GM20431 (cell line): ENCODE data around the gene CRIM1.

Experiments
- in situ Hi-C: fragments of 300-500 bp; cut with MseI, MboI; formaldehyde crosslinking; loops from one replicate; pipeline ENCODE4 v1.15.0; 2020; ENCODE audit warnings: low sequenced_read_pairs; ENCODE audit not compliant: unreplicated experiment

The CRIM1 gene

GRCh38 chr2:36348721-36349120 is 6.9 kb upstream of the CRIM1 start:
- in situ Hi-C loops, result no loop called here

DNA sequence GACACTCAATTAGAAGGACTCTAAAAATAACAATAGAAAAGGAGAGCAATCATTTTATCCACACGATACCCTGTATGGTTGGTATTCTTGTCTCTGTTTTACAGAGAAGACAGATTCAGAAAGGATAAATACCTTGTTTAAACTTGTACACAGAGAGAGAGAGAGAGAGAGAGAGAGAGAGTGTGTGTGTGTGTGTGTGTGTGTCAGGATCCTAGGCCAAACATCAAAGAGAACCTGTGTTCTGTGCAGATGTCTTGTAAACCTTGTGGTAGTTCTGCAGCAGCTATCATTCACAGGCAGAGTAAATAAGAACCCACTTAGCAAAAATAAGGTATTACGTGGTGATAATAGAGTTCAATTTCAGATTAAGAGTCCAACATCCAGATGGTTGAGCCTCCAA is 4.3 kb upstream of the CRIM1 start:
- in situ Hi-C loops, result loop anchor here (25.0 kb wide), 1 partner anchor 311 kb away; no protein-coding TSS in a partner anchor

- in situ Hi-C loops, result loop anchor here (25.0 kb wide), 1 partner anchor 310 kb away; no protein-coding TSS in a partner anchor
These were observed 3.7 kb upstream of the CRIM1 start for GRCh38 chr2:36351736-36352349.

DNA sequence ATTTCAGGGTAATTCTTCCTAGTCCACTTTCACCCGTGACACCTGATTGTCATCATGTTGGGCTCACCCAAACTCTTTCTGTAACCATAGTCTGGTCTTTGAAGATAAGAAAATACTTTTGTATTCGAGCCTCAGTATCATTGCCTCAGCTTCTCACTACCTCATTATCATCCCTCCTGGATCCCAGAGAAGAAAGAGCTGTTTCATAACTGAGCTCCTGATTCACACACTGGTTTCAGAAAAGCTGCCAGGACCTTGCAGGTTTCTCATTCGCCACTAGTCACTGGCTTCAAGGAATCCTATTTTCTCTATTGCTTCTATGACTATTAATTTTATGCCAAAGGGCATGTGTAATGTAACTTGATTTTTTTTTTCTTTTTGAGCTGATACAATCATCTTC is 2.9 kb upstream of the CRIM1 start:
- in situ Hi-C loops, result loop anchor here (25.0 kb wide), 1 partner anchor 310 kb away; no protein-coding TSS in a partner anchor

DNA sequence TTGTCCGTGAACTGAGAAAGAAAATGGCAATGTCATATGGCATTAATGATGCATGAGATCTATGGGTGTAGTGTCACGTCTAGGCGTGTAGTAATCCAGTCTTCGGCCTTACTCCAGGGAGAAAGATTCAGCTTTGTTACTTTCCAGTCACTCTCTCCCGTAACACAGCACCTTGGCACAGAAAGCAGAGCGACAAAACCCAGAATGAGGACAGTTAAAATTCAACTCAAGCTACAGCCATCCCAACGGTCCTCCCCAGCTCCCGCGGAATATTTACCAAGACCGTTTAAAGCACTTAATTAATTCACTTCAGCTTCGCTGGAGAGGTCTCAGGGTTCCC is 797 bp upstream of the CRIM1 start:
- in situ Hi-C loops, result loop anchor here (25.0 kb wide), 1 partner anchor 308 kb away; no protein-coding TSS in a partner anchor

GRCh38 chr2:36355890-36356297 is 316 bp downstream of the CRIM1 start:
- in situ Hi-C loops, result loop anchor here (25.0 kb wide), 1 partner anchor 306 kb away; no protein-coding TSS in a partner anchor

DNA sequence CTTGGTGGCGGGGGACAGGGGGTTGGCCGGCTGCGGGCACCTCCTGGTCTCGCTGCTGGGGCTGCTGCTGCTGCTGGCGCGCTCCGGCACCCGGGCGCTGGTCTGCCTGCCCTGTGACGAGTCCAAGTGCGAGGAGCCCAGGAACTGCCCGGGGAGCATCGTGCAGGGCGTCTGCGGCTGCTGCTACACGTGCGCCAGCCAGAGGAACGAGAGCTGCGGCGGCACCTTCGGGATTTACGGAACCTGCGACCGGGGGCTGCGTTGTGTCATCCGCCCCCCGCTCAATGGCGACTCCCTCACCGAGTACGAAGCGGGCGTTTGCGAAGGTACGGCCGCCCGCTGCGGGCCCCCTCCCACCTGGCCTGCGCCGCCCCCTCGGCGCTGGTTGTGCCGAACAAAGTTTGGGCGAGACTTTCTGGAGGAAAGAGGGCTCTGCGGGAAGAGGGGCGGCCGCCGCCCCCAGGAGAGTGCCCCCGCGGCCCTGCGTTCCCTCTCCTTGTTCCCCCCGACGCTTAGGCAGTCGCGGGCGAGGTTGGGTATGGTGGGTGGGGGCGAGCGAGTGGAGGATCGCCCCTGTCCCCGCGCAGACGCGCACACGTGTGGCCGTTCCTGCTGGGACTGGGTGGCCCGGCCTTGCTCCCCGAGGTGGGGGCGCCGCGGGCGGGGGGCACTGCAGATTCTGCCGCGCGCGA is 866 bp downstream of the CRIM1 start:
- in situ Hi-C loops, result loop anchor here (25.0 kb wide), 1 partner anchor 306 kb away; no protein-coding TSS in a partner anchor

DNA sequence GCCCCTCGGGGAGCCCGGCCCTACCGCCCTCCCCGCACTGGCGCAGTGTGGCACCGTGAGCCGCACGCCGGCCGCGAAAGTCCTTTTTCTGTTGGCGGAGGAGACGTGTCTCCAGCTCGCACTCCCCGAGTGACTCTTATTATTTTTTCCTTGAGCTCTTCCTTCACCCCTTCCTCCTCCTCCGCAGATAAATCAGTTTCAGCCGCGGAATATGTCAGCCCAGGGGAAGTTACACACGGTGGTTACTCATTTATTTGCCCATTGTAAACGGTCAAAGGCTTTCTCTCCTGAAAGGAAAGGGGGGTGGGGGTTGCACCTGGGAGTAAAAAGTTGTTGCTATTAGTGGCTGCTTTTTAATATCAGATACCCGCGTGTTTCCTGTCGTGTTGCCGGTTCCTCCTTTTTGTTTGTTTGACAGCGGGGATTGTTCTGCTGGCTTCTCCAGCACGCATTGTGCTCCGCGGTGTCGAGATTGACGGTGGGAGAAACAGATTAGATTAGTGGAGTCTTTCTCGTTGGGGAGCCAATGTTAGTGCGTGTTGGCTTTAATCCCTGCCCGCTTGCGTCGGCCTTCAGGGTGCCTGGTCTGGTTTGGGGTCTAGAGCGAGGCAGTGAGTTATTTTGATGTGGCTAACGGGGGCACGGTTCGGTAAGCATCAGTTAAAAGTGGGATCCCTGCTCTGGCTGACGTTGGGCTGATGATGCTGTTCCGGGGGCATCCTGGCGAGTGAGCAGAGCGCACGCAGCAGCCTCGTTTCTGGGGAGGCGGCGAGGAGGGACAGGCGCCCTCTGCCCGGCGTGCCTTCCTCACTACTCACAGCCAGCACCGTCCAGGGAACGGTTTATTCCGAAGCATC is 1.6 kb downstream of the CRIM1 start:
- in situ Hi-C loops, result loop anchor here (25.0 kb wide), 1 partner anchor 305 kb away; no protein-coding TSS in a partner anchor

DNA sequence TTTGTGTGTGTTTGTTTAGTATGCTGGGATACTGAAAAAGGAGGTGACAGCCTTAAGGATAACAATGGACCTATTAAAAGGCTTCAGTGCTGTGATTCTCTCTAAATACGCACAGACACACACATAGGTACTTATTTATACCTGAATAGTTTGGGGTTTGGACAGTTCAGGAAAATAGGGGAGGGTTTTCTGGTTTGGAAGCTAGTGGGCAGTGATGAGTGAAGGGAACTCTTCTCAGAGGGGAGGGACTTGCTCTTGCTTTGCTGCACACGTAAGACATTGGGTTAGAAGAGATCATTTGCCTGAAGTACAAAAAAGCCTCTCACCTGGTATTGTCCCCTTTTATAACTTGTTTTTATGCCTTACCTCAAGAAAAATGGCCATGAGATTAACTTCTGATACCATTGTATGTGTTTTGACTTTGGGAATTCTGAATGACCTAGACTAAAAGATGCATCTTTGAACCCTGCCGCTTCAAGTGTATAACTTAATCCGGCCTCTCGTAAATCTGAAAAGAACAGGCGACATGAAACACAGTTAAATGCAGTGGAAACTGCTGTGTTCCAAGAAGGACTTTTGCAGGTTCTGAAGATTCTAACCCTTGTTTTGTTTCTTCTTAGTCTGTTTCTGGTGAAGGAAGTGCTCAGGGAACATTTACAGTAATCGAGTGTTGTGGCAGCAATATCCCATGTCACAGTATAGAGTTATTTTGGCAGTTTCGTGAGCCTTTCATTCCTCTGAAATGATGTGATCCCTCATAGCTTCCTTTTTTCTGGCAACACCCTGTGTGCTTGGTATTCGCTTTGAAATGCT is 2.5 kb downstream of the CRIM1 start:
- in situ Hi-C loops, result loop anchor here (25.0 kb wide), 1 partner anchor 304 kb away; no protein-coding TSS in a partner anchor

DNA sequence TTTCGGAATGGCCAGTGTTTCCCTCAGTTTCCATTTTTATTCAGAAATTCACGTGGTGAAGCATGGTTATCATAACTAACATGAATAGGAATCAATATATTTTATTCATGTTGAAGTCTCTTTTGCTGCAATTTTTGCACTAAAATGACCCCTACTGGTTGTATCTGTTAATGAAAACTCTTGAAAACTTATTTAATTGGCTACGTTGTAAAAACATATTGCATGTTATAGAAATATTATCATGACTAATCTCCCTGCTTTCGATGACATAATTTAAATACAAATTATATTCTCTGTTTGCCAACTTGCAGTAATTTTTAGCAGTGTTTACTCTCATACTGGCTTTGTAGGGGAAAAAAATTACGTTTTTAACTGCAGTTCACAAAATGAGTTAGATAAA is 3.5 kb downstream of the CRIM1 start:
- in situ Hi-C loops, result loop anchor here (25.0 kb wide), 1 partner anchor 303 kb away; no protein-coding TSS in a partner anchor

GRCh38 chr2:36360063-36360462 is 4.5 kb downstream of the CRIM1 start:
- in situ Hi-C loops, result loop anchor here (25.0 kb wide), 1 partner anchor 302 kb away; no protein-coding TSS in a partner anchor

DNA sequence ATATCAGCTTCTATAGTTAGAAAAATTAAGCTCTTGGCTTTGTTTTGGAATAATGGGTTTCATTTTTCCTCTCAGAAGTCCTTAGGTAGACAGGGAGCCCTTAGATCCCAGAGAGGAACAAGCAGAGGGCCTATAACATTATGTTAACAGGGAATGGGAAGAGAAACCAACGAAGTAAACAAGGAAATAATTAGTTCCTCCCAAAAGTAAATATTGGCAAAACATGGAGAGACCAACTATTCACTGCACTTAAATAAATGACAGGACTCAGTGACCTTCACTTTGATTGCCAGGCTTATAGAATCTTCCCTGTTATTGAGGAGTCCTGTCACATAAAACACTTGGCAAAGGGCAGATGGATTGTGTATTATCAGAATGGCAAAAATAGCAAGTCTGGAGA is 5.3 kb downstream of the CRIM1 start:
- in situ Hi-C loops, result loop anchor here (25.0 kb wide), 1 partner anchor 301 kb away; no protein-coding TSS in a partner anchor

- in situ Hi-C loops, result loop anchor here (25.0 kb wide), 1 partner anchor 301 kb away; no protein-coding TSS in a partner anchor
These were observed 5.8 kb downstream of the CRIM1 start for GRCh38 chr2:36361396-36361795.

- in situ Hi-C loops, result loop anchor here (25.0 kb wide), 1 partner anchor 300 kb away; no protein-coding TSS in a partner anchor
These were observed 6.7 kb downstream of the CRIM1 start for GRCh38 chr2:36362291-36362690.

DNA sequence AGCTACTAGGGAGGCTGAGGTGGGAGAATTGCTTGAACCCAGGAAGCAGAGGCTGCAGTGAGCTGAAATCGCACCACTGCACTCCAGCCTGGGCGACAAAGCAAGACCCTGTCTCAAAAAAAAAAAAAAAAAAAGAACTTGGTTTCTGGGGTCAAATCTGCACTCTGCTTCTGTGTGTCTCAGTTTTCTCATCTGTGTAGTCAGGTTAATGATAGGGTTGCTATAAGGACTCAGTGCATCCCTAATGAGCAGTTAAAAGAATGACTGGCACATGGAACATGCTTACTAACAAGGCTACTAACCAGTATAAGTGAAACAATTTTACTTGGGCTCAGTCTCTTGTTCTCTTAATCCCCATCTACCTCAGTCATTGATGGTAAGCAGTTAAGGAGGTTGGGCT is 7.5 kb downstream of the CRIM1 start:
- in situ Hi-C loops, result loop anchor here (25.0 kb wide), 1 partner anchor 299 kb away; no protein-coding TSS in a partner anchor

DNA sequence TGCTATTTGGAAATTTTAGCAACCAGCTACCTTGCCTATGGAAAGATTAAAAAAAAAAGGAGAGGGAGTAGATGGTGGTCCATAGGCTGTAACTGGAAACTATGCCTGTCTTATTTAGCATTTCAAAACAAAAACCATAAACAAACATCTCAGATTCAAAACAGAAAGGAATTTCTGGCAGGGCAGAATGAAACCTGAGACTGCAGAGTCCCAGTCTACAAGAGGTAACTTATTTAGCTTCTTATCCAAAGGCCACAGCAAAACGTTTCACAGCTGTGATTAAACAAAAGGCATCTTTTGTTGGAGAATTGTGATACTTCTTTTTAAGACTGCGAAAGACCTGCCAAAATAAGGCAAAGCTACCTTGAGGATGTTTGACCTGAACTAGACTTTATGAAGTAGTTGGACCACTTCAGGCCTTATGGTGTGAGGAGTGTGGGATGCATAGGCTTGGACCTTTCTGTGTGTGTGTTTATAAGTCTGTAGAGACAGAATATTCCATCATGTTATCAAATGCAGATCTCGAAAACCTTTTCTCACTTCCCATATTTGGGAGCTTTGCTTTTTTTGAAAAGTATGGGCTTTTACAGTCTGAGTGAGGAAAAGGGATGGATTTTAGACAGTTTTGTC is 11.0 kb downstream of the CRIM1 start:
- in situ Hi-C loops, result loop anchor here (25.0 kb wide), 1 partner anchor 296 kb away; no protein-coding TSS in a partner anchor

- in situ Hi-C loops, result loop anchor here (25.0 kb wide), 1 partner anchor 295 kb away; no protein-coding TSS in a partner anchor
These were observed 11.9 kb downstream of the CRIM1 start for GRCh38 chr2:36367486-36367885.

DNA sequence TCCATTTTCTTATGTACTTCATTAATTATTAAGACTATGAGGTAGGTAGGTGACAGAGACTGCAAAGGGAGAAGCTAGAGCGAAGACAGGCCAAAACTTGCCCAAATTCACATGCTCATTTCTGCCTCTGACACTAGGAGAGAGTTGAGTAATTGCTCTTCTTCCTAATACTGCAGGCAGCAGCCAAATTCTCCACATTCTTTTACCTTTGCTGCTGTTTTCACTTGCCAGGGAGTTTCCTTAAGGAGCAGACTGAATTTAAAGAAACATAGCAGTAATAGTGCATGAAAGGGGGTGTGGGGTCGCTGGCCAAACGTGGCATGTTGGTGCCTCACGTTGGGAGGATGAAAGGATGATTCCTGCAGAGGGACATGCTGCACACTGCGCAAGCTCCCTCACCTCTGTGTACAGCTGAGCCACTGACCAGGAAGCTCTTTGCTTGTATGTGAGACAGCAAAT is 12.3 kb downstream of the CRIM1 start:
- in situ Hi-C loops, result loop anchor here (25.0 kb wide), 1 partner anchor 294 kb away; no protein-coding TSS in a partner anchor
